HL-60/S4 treated with retinoic acid at 250 ng/mL for 4 days and 3 days (cell line): ENCODE data around the gene CHCHD1.
"Not testable (repeated sequence)": the region's sequence is repeated elsewhere in the genome, so short reads cannot be mapped to it uniquely, and the experiment has no call there.

Experiments used
- in situ Hi-C: fragments of 300-500 bp; cut with MboI; formaldehyde crosslinking; loops from 2 replicates; pipeline ENCODE4 v1.7.0; 2022; ENCODE audit warnings: low sequenced_read_pairs

Gene CHCHD1

DNA sequence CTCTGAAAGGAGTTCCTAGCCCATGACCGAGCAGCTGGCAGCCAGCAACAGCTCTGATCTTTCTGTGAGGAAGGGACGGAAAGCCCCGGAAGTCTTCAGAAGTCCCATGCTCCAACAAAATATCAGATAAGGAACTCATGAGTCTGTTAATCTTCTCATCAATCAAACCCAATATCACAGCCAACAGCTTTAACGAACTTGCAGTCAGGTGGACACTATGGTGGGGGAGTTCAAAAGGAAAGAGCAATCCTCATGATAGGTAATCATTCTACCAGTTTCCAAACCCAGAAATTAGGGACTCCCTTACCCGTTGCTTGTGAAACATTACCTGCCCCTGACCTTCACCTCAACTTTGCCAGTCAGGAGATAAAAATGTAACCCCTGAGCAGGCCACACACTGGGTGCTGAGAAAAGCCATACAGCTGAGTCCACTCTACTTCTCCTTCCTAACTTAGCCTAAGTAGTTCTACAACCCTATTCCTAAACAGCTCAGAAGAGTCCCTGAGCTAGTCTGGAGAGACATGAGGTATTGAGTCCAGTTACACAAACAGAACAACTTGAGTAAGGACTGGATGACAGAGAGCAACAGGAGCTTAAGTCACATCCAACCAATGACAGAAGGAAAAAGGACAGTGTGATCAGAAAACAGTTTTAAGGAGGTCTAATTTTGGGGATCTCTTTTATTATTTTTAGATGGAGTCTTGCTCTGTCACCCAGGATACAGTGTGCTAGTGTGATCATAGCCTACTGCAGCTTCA is 27.4 kb downstream of the CHCHD1 start:
- in situ Hi-C loops: no loop called here

DNA sequence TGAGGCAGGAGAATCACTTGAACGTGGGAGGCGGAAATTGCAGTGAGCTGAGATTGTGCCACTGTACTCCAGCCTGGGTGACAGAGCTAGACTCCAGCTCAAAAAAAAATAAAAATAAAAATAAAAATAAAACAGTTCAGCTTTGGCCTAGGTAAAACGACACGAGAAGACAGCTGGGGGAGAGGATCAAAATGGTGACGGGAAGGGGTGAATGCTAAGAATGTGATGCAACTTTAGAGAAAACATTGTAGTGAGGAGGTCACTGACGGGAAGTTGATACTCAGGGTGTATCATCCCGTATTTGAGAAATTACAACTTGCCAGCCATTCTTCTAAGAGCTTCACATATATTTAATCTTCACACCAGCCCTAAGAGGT is 28.5 kb downstream of the CHCHD1 start:
- in situ Hi-C loops: no loop called here

DNA sequence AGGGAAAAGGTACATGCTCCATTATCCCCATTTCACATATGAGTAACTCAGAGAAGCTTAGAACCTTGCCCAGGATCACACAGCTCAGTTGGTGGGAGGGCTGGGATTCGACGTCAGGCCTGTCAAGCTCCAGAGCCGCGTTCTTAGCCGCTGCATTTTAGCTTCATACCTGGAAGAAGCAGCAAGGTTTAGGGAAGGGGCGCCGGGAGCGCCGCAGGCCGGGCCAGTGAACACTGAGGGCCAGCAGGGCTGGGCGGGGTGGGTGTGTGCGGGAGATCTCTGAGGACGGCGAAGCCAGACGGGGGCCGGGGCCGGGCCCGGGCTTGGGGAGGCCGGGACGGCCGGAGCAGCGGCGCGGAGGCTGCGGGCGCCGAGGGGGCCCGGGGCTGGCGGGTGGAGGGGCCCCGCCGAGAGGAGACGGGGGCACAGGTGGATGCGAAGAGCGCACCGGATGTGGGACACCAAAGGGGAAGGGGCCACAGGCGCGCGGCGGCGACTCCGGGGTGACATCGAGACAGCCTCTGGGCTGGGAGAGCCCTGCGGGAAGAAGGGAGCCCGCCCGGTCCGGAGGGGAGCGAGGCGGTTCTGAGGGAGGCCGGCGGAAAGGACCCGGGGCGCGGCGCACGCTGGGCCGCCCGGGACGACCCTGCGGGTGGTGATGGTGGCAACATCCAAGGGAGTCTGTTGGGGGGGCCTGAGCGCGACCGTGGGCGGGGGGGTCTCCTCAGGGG is 29.1 kb downstream of the CHCHD1 start:
- in situ Hi-C loops: no loop called here

DNA sequence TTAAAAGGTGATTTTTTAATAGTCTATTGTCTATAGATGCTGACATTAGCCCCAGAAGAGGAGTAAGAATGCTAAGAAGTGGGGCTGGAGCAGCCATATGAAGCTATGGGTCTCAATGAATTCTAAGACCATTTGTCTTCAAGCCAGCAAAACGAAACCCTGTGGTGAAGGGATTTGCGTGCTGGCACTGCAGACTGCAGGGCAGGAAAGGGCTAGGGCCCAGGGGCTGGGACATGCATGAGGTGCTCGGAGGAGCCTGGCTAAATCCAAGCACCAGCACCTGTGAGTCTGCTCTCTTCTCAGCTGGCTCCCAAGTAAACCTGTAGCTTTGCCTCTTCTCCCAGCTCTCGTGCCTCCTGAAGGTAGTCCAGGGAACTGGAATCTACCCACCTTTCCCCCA is 30.8 kb downstream of the CHCHD1 start:
- in situ Hi-C loops: no loop called here

DNA sequence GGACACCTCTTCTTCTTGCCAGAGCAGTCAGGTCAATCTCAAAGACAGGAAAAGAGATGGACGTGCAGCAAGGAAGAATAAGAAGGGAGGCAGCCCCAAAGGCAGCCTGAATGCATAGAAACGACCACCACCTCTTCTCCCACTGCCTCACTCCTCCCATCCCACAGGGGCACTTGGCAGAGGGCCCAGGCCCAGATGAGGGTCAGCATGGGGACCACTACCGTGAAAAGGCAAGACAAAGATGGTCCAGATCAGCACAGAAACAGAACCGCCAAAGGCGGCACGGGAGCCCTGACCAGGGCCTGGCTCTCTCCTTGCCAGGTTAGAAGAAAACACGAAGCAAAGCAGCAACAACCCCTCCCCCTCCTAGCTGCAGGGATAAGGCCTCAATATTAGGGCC is 31.5 kb downstream of the CHCHD1 start:
- in situ Hi-C loops: no loop called here

DNA sequence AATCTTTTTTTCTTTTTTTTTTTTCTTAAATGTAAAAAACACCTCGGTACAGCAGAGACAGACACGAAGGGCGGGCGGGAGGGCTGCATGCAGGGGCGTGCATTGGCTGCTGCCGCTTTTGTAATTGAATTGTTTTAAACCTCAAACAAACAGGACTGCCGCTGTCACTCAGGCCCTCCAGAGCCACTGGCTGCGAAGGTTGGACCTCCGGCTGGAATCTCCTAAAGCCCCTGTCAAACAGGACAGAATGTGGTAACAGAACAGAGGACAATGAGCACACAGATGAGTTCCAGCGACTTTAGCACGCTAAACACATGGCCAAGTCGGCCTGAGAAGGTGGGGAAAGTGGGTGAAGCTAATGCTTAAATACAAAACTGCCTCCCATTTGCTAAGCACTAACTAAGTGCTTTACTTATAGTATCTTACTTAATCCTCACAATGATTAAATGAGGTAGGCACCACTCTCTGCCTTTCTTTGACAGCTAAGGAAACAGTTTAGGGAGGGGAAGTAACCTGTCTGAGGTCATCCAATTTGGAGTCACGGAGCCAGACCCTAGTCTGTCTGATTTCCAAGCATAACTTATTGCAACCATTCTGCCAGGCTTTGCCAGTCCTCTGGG is 32.5 kb downstream of the CHCHD1 start:
- in situ Hi-C loops: no loop called here

DNA sequence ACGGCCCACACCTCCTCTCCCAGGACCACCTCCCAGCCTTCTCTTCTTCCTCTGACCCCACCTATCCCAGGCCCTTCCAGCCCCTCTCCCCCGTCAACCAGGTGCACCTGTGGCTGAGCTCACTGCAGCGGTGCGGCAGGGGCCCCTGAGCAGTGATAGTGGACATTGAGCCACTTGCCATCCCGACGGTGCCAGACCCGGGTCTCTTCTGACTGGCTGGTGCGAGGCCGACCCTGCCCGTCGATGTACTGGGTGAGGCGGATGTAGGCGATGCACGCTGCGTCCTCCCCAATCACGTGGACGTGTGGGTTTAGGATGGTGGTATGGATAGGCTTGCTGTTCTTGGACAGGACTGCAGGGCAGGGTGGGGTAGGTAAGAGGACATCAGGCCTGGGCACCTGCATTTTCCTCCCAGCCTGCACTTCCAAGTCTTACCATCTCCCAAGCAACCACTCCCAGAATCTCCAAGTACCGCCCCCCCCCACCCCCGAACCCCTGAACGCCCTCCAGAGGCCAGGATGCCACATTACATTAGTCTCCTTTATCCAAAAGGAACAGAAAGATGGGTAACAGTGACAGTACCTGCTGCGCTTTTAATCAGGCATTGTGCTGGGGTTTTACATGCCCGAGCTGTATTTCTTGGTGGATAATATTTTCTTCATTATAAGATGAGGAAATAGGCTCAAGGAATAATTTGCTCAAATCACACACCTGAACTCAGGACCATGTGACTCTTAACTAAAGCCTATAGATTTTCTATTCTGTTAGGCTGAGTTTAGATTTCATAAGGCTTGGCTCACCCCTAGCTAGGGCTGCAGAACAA is 33.3 kb downstream of the CHCHD1 start:
- in situ Hi-C loops: no loop called here

DNA sequence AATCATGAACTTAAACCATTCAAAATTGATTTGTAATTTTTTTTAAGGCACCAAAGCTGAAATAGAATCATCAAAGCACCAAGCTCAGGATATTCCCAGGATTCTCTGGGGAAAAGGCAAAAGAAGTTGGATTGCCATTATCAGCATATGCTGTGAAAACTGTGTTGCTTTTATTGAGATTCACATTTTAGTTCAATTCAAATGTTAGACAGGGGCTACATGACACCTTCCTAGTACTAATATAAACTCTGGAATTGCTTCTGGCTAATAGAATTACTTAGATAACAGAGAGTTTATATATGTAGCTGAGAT is 33.8 kb downstream of the CHCHD1 start:
- in situ Hi-C loops: no loop called here

DNA sequence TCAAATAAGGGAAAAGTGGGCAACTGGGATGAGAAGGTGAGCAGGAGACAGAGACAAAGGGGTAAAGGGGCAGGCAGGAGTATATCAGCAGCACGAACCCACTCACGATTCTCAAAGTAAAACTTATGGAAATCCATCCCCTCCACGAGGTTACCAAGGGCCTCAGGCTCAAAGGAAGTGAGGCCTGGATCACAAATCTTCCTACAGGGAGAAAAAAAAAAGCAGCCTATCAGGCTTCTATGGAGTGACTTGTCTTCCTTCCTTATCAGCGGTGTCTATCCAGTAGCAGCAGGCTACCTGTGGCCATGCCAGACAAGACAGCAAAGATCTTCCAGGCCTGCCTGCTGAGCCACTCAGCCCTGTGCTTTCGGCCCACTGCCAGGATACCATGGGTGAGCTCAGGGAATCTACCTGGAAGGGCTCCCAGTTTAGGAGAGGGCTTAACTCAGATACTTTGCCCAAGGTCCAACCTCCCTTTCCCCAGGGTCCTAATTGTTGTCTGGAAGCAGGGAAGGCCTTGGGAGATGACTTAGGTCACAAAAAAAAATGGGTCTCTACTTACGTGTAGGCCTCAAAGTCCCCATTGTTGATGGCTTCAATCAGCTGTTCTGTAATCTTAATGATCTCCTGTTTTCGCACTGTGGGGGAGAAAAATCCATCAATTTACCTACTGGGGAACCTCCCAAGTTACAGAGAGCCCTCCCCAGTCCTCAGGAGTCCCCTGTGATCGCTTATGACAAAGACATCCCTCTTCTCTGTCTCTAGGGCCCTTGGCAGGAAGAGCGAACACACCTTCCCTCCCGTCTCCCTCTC is 35.3 kb downstream of the CHCHD1 start:
- in situ Hi-C loops: no loop called here

DNA sequence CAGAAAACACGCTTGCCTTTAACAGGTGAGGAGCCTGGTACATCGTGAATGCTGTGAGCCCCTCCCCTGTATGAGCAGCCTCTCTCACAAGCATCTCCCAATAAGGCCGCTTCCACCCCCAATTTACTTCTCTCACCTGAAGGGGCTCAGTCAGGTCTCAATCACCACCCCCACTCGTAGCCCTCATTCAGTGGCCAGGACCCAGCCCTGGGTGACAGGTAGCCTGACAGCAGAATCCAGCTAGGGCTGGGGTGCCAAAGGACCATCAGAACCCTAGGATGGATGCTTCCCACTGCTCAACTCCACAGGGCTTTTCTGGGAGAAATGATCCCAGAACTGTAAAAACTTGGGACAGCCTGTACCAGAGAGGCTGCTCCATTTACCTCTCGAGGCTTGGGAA is 36.0 kb downstream of the CHCHD1 start:
- in situ Hi-C loops: no loop called here

DNA sequence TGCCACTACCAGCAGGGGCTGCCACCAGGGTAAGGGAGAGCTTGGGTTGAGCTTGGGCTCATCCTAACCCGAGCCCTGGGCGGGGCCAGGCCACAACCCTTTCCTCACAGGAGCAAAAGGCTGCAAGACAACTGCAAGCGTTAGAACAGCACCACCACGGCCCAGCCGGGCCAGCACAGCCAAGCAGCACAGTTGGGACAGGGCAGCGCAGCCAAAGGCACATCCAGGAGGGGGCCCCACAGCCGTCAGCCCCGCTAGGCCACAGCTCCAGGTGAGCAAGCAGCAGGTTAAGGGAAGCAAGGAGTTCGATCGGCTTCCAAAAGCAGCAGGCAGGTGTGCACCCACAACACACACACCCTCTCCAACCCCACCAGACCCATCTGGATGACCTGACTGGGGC is 36.6 kb downstream of the CHCHD1 start:
- in situ Hi-C loops: no loop called here

DNA sequence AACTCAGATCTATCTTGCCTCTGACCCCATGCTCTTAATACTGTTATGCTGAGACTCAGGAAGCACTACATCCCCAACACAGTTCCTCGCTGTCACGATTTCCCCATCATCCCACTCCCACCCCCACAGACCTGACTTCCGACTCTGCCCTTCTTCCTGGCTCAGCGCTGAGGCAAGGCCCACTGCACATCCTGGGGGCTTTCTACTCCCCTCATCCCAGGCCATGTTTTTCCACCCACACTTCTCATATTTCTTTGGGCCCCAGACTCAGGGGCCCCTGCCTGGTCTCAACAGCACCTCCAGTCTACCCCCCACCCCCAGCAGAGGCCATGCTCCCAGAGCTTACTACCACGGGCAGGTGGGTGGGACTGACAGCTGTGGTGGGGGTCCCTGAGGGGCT is 37.2 kb downstream of the CHCHD1 start:
- in situ Hi-C loops: no loop called here

DNA sequence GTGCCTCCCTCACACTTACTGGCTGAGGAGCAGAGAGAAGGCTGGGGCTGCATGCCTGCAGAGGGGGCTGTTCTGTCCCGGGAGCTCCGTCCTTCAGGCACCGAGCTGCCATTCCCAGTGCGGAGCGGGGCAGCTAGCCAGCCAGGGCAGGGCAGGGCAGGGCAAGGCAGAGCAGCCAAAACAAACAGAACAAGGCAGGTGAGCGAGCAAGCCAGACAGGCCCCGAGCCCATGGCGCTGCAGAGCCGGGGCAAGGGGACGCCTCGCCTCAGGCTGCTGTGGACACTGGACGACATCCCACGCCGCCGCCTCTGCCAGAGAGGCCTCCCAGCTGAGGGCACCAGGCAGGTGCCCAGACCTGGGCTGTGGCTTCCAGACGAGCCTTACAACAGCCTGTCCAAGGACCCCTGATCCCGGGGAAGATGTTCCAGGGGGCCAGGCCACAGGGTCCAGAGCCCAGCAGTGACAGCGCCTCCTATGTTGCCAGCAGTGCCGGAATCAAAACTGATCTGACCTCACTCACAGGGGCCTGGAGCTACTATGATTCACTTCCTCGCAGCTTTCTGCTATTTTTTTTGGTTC is 37.8 kb downstream of the CHCHD1 start:
- in situ Hi-C loops: no loop called here

DNA sequence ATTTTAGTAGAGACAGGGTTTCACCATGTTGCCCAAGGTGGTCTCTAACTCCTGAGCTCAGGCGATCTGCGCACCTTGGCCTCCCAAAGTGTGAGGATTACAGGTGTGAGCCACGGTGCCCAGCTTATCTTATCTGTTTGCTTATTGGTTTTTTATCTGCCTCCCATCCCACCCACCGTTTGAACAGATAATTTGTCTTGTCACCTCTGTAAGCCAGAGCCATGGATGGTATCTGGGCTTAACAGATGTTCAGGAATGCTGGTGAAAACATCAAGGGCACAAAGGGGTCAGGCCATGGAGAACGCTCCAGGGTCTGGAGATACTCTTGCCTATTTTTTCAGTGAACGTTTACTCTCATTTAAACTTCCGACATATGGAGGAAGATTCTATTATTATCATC is 41.5 kb downstream of the CHCHD1 start:
- in situ Hi-C loops: no loop called here

DNA sequence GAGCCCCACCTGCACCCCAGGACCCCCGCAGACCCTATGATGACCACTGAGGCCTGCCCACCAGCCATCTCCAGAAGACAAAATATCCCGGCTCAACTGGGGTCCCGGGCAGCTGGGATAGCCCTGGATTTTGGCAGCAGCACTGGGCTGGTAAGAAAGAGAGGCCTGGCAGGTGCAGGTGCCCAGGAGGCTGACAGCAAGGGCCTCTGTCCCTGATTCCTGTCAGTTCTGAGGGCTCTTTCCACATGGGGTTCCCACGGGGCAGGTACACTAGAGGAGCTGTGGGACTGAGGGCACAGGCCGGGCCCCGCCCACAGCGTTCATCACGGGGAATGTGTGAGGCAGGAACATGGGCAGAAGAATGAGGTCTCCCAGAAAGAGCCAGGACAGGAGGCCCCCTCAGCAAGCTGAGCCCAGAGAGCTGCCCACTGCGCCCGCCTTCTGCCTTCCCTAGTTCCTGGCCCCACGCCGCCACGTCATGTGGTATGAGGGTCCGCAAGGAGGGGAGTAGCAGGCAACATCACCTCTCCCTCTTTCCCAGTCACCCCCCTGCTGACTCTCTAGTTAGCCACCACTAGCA is 42.4 kb downstream of the CHCHD1 start:
- in situ Hi-C loops: no loop called here

DNA sequence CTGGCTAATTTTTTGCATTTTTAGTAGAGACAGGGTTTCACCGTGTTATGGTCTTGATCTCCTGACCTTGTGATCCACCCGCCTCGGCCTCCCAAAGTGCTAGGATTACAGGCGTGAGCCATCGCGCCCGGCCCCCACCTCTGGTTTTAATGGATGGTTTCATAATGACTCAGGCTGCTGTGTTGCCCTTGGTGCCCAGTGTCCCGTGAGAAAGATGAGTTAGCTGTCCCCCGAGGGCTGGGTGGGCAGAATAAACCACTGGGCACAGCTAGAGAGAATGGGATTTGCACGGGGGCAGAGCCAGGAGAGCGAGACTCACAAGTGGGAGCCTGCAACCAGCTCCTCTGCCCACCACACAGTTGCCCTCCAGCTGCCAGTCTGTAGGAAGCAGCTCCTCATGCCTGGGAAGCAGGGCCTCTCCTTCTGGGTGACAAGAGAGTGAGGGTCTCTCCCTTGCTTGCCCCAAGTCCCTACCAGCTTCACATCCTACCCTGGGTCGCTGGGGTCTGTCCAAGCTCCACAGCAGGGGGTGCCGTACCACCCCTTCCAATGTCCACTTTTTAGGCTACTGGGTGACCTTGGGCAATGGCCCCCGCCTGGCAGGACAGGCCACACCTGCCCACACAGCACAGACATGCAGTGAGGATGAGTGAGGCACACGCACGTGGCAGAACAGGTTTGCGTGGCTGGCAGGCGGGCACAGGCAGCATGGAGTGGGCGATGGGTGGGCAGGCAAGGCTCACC is 45.7 kb downstream of the CHCHD1 start:
- in situ Hi-C loops: no loop called here

DNA sequence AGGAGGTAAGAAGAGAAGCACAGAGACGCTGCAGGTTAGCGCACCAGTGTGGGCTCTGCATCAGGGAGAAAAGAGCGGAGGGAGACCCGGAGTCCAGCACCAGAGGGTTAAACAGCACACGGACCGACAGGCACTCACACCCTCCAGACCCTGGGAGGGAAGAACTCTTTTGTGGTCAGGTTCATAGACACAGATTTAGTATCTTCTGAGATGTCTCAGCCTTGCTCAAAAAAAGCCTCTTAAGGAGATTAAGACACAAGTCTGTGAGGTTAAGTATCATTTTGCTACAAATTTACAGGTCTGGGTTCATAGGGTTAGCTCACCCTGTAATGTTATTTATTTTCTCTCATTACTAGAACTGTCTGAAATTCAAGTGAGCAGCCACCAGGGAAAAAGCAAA is 46.3 kb downstream of the CHCHD1 start:
- in situ Hi-C loops: no loop called here

DNA sequence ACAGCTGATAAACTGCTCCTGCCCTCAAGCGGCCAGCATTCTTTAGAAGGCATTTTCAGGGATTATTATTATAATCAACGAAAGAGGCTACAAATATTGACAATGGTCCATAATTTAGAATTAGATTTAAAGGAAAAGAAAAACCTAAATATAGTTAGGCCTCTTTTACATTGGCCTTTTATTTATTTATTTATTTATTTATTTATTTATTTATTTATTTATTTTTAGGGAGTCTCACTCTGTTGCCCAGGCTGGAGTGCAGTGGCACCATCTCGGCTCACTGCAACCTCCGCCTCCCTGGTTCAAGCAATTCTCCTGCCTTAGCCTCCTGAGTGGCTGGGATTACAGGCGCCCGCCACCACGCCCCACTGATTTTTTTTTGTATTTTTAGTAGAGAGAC is 47.2 kb downstream of the CHCHD1 start:
- in situ Hi-C loops: not testable (repeated sequence)
